Measurements from ENCODE around the gene SERTAD4. TPM values are rescaled to one million over a fixed set of nuclear protein-coding genes. Genes with fewer than 3 reads are reported as not detected.
"Not testable (repeated sequence)": the region's sequence is repeated elsewhere in the genome, so short reads cannot be mapped to it uniquely, and the experiment has no call there.

SERTAD4 gene
- total RNA-seq, 4 donors from 2014 or later = 9.6 to 18.1 (median 14.9) TPM

DNA sequence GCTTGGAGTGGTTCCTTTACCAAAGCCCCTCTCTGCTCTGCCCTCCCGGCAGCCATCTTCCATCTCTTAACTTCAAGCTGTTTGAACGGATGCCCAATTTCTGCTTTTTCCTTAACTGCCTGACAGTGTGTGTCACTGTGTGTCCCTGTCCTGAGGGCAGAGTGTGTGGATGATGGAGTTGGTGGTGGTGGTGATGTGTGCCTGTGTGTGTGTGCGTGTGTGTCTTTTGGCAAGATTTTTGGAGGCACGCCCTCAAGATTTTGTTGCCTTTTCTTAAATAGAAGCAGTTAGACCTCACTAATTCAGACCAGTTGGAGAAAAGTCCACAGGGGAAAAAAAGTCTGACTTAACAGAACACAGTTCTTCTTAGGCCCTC is 30.3 kb downstream of the SERTAD4 start:
- no peak overlapping the region for H3K4me3 ChIP-seq (ENCODE audit: low read depth, poor library complexity, severe bottlenecking)
- 44 to 49% methylated on average over 4 of the region's 4 CpGs for WGBS, 2 donors
- TF ChIP-seq POLR2A (IDR thresholded peaks at IDR 0.05) = no peak
- TF ChIP-seq CTCF (IDR thresholded peaks at IDR 0.05) = no peak
- intact Hi-C loops (cut with DNase I; ENCODE audit: low total_unique reads) = no loop called here
- no peak for DNase-seq (ENCODE audit: low spot score in 2 of 2)

- TF ChIP-seq POLR2A (IDR thresholded peaks at IDR 0.05) (no peak), CTCF (IDR thresholded peaks at IDR 0.05) (no peak)
- H3K4me3 ChIP-seq (ENCODE audit: low read depth, poor library complexity, severe bottlenecking) = no peak overlapping the region
- intact Hi-C loops (cut with DNase I; ENCODE audit: low total_unique reads) = no loop called here
- DNase-seq (ENCODE audit: low spot score in 2 of 2) = no peak
Observed at GRCh38 chr1:210263963-210264362, 31.4 kb downstream of the SERTAD4 start.

GRCh38 chr1:210264496-210265380 is 32.1 kb downstream of the SERTAD4 start:
- no peak for DNase-seq (ENCODE audit: low spot score in 2 of 2)
- TF ChIP-seq POLR2A (IDR thresholded peaks at IDR 0.05) (no peak), CTCF (IDR thresholded peaks at IDR 0.05) (no peak)
- H3K4me3 ChIP-seq (ENCODE audit: low read depth, poor library complexity, severe bottlenecking) = no peak overlapping the region
- WGBS, 2 donors = 83 to 86% methylated on average over 9 of the region's 9 CpGs
- intact Hi-C loops (cut with DNase I; ENCODE audit: low total_unique reads) = no loop called here

DNA sequence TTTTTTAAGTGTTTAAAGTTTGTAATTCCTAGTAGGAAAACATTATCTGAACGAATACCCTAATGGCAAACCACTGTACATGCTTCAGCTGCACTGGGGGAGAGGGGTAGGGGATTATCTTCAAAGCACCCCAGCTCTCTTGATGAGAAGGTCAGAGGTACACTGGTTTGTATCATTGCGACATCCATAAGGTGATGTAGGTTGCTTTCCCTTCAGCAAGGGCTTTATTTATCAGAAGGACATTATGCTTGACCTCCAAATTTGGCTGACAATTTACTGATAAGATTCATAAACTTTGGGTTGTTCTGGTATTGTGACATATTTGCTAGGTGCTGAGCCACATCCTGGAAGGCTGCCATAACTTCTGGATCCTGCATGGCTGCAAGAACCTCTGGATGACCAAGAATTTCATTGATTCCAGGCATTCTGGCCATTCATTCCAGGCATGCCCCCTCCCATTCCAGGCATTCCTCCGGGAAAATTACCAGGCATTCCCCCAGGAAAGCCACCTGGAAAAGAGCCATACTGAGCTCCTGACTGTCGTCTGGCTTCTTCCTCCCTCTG is 32.9 kb downstream of the SERTAD4 start:
- 45 to 47% methylated on average over 4 of the region's 4 CpGs for WGBS, 2 donors
- DNase-seq (ENCODE audit: low spot score in 2 of 2); intact Hi-C loops (cut with DNase I; ENCODE audit: low total_unique reads); H3K4me3 ChIP-seq (ENCODE audit: low read depth, poor library complexity, severe bottlenecking): not testable (repeated sequence)

GRCh38 chr1:210269981-210270380 is 37.4 kb downstream of the SERTAD4 start:
- intact Hi-C loops (cut with DNase I; ENCODE audit: low total_unique reads) = no loop called here
- TF ChIP-seq POLR2A (IDR thresholded peaks at IDR 0.05) = no peak
- TF ChIP-seq CTCF (IDR thresholded peaks at IDR 0.05) = no peak
- no peak for DNase-seq (ENCODE audit: low spot score in 2 of 2)

DNA sequence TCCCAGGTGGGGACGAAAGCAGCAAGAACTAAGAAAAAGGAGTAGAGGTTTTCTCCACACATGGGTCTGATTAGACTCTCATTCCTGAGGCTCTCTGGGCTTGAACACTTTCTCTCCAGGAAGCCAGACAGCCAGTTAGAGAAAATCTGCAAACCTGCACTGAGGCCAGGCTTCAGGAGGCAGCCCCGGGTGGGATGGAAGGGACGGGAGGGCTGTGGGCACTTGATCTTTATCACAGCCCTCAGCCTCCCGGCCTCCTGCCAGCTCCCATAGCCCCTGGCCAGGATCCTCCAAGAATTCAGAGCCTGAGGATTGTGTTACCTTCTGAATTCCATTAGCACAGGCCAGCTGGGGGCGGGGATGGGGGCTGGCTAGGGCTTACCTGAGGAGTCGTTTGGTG is 40.1 kb downstream of the SERTAD4 start:
- no peak overlapping the region for H3K4me3 ChIP-seq (ENCODE audit: low read depth, poor library complexity, severe bottlenecking)
- no peak for DNase-seq (ENCODE audit: low spot score in 2 of 2)
- WGBS, 2 donors = 44 to 51% methylated on average over 6 of the region's 6 CpGs
- intact Hi-C loops (cut with DNase I; ENCODE audit: low total_unique reads) = no loop called here
- TF ChIP-seq POLR2A (IDR thresholded peaks at IDR 0.05) = no peak
- TF ChIP-seq CTCF (IDR thresholded peaks at IDR 0.05) = no peak

More at GRCh38 chr1:210269981-210270380, 37.4 kb downstream of the SERTAD4 start:
- WGBS, 2 donors = 90 to 96% methylated on average over 4 of the region's 4 CpGs
- H3K4me3 ChIP-seq (ENCODE audit: low read depth, poor library complexity, severe bottlenecking) = no peak overlapping the region
